ENCODE results near the gene GLIPR1L1.
"Not testable (repeated sequence)": the region's sequence is repeated elsewhere in the genome, so short reads cannot be mapped to it uniquely, and the experiment has no call there.

Gene GLIPR1L1

DNA sequence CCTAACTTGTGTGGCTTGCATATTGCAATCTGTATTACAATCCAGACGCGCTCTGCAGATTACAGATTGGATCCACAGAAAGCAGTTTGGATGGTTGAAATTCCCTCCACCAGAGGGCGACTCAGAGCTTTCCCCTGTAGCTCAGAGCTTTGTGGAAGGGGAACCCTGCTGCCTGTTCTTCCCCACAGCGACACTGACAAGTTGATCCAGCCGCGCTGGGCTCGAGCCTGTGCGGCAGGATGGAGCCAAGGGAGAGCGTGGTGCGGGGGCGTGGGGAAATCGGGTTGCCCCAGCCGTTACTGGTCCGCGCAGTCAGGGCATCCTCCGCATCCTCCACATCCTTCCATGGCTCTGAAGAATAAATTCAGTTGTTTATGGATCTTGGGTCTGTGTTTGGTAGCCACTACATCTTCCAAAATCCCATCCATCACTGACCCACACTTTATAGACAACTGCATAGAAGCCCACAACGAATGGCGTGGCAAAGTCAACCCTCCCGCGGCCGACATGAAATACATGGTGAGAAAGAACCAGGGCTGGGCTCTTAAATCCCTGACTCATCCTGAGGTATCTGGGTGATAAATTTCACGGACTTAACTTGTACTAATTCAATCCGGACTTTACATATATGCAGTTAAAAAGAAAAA is at the start of gene GLIPR1L1:
GLIPR1L1 (plus strand) TSS at position 287 of the 647 bp plus-strand sequence; CDS start at position 346, 59 bp downstream.
- DNase-seq = peak; percentile 98

DNA sequence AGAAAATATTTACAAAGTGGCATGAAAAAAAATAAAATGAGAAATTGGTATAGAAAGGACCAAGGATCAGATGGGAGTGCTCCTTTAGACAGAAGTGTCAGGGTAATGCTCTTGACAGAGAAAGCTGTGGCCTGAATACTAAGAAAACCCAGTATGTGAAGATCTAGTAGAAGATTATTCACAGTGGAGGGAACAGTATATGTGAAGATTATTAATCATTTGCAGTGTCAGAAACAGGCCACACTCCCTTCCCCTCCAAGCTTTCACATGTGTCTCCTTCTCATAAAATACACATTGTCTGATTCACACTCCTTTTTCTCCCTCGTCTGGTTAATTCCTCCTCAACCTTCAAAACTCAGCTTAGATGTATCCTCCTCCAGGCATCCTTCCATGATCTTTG is 45.6 kb upstream of the GLIPR1L1 start:
- DNase-seq = no peak

- peak; percentile 34 for DNase-seq
Observed at GRCh38 chr12:75289753-75290152, 44.7 kb upstream of the GLIPR1L1 start.

GRCh38 chr12:75291014-75291413 is 43.5 kb upstream of the GLIPR1L1 start:
- no peak for DNase-seq

DNA sequence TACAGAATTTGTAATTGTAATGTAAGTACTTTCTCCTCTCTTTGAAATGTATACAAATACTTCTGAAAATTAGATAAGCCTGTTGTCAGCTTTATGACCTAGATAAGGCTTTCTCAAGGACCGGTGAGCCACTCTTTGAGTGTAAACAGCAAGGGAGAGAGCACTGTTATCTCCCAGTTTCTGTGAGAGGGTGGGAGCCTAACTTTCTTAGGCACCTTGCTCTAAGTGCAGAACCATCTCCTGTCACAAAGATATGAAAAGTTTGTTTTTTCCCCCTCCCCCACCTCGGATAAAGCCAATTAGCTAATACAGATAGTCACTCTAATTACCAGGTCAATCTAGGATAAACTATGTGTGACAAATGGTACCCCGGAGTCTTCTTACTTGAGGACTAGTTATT is 40.1 kb upstream of the GLIPR1L1 start:
- DNase-seq = no peak

DNA sequence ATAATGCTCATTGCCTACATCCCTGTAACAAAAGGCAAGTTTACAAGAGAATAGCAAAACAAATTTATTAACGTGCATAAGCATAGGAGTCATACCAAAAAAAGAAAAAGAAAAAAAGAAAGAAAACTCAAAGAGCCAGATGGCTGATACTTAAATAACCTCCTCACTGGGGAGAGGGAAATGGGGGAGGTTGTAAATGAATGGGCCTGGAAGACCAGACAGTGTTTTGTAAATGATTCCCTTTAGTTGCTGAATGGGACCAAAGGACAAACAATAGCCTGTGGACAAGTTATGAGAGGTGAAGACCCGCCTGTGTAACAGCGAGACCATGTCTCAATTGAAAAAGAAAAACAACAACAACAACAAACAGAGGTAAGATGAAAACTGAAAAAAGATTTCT is 39.7 kb upstream of the GLIPR1L1 start:
- no peak for DNase-seq

- peak; percentile 5 for DNase-seq
Observed at GRCh38 chr12:75302225-75302624, 32.2 kb upstream of the GLIPR1L1 start.

GRCh38 chr12:75302781-75303180 is 31.7 kb upstream of the GLIPR1L1 start:
- no peak for DNase-seq

GRCh38 chr12:75305412-75306332 is 28.8 kb upstream of the GLIPR1L1 start:
- DNase-seq = no peak

DNA sequence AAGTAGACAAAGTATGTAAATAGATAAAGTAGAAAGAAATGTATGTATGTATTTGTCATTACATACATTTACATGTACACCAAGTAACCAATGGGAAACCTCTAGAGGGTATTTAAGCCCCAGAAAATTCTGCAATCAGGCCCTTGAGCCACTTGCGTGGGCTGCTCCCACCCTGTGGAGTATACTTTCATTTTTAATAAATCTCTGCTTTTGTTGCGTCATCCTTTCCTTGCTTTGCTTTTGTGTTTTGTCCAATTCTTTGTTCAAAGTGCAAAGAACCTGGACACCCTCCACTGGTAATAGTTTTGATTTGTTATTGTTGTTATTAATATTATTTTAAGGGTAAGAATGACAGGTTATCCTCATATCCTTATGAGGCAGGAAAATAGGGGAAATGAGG is 26.2 kb upstream of the GLIPR1L1 start:
- DNase-seq = no peak

GRCh38 chr12:75311369-75311768 is 23.1 kb upstream of the GLIPR1L1 start:
- DNase-seq = no peak

- no peak for DNase-seq
Observed at GRCh38 chr12:75315518-75315917, 19.0 kb upstream of the GLIPR1L1 start.

DNA sequence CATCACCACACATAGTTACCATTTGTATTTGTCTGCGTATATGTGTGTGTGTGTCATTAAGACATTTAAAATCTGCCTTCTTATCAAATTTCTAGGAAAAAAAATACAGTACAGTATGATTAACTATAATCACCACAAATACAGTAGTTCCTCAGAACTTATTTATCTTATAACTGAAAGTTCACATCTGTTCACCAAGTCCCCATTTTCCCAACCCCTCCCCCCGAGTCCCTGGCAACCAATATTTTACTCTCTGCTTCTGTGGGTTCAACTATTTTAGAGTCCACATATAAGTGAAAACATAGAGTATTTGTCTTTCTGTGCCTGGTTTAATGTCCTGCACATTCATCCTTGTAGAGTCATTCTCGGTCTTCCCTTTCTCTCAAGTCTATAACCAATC is 16.7 kb upstream of the GLIPR1L1 start:
- DNase-seq = no peak

GRCh38 chr12:75322464-75322863 is 12.0 kb upstream of the GLIPR1L1 start:
- no peak for DNase-seq

DNA sequence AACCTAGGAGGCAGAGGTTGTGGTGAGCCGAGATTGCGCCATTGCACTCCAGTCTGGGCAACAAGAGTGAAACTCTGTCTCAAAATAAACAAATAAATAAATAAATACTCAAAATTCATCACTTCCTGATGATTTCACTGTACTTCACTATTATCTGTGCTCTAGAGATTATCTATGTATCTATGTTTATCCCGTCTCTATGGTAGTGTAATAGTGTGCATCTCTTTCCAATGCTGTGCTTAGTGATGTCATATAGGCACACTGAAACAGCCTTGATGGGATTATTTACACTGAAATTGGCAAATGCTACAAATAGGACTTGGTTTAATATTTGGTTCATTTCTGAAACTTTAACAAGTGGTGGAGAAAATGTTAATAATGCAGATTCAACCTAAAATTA is 10.8 kb upstream of the GLIPR1L1 start:
- no peak for DNase-seq

DNA sequence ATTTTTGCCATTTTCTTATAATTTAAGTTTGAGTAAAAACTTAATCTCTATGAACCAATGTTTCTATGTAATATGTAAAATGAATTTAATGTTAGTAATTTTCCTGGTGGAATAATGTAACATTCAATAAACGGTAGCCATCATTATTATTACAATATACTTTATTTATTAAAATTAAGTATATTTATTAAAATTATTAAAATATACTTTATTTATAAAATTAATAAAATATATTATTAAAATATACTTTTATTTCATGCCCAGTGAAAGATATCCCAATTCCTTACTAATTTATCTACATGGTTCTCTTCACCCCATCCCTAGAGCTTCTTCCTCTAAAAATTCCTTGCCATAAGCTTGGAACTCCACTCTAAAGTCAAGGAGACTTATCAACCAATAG is 6.8 kb upstream of the GLIPR1L1 start:
- DNase-seq = no peak

DNA sequence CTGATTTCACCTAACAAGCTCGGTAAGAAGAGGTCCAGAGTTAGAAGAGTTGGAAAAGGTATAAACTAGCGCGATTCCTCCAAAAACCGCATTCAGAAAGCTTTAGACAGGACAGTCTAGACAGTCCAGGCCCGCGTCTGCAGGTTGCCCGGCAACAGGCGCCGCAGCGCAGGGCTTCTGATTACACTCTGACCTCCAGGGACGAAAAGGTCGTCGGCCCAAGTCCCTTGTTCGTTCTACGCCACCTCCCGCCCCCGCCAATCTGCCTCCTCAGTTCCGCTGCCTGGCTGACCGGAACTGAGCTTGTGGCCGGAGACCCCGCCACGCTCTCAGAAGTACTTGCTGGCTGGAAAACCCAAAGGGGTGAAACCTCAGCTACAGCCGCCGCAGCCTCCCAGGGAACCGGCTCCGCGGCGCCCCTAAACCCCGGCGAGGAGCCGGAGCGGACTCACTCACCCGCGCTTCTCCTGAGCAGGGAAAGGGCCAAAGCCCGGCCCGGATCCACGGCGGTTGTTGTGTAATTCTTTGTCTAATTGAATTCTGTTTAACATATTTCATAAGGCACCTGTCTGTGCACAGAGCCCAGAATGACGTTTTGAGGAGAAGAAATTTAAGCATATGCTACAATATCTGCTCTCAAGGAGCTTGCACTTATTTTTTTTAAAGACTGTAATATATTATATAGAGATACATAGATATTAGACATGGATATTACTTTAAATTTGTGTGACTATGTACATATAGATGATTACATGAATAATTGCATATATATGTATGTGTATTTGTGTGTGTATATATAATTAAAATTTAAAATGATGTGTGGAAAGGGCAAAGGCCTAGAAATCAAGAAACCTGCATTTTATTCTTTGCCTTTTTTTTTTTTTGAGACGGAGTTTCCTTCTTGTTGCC is 4.3 kb upstream of the GLIPR1L1 start, which contains the start of gene CAPS2:
CAPS2 (minus strand) TSS at position 407 of the 909 bp plus-strand sequence. CDS start 3,826 bp downstream, outside the sequence.
- peak; percentile 94 for DNase-seq

GRCh38 chr12:75337905-75338304 is 3.4 kb downstream of the GLIPR1L1 start:
- no peak for DNase-seq

DNA sequence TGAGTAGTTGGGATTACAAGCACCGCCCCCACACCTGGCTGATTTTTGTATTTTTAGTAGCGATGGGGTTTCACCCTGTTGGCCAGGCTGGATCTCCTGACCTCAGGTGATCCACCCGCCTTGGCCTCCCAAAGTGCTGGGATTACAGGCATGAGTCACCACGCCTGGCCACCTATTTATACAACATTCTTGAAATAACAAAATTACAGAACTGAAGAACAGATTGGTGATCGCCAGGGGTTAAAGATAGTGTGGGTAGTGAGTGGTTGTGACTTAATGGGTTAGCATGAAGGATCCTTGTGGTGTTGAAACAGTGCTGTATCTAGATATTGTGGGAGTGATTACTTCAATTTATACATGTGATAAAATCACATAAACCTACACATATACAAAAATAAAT is 7.4 kb downstream of the GLIPR1L1 start:
- no peak for DNase-seq

- DNase-seq = no peak
Observed at GRCh38 chr12:75345531-75345930, 11.1 kb downstream of the GLIPR1L1 start.

- DNase-seq = not testable (repeated sequence)
Observed at GRCh38 chr12:75346215-75346614, 11.7 kb downstream of the GLIPR1L1 start.

GRCh38 chr12:75349946-75350345 is 15.5 kb downstream of the GLIPR1L1 start:
- DNase-seq = no peak

DNA sequence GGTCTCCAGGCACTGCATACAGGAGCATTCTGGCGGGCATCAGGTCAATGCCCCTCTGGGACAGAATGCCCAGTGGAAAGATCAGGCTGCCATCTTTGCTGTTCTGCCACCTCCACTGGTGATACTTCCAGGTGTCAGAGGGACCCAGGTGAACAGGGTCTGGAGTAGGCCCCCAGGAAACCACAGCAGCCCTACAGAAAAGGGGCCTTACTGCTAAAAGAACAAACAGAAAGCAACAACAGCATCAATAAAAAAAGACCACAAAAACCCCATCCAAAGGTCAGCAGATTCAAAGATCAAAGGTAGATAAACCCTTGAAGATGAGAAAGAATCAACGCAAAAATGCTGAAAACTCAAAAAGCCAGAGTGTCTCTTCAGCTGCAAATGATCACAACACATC is 15.9 kb downstream of the GLIPR1L1 start:
- DNase-seq = no peak

Data from eye (tissue), 1 donor.